HG03159 (cell line): ENCODE data around the gene SEC14L6.

ENCODE experiments used
- ATAC-seq: cut with Tn5 transposase; IDR thresholded peaks from one replicate; pipeline ENCODE4 v1.9.1; 2021; ENCODE audit warnings: mild to moderate bottlenecking, moderate library complexity; ENCODE audit not compliant: unreplicated experiment

The SEC14L6 gene

DNA sequence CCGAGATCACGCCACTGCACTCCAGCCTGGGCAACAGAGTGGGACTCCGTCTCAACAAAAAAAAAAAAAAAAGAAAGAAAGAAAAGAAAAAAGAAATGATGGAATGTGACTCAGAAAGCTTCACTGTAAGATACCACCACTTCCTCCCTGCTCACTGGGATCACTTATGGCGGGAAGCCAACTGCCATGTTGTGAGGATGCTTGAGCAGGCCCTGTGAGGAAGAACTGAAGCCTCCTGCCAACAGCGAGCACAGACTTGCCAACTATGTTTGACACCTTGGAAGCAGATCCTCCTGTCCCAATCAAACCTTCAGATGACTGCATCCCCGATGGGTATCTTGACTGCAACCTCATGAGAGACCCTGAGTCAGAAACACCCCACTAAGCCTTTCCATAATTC, 8.3 kb downstream of the SEC14L6 start:
- no peak for ATAC-seq

DNA sequence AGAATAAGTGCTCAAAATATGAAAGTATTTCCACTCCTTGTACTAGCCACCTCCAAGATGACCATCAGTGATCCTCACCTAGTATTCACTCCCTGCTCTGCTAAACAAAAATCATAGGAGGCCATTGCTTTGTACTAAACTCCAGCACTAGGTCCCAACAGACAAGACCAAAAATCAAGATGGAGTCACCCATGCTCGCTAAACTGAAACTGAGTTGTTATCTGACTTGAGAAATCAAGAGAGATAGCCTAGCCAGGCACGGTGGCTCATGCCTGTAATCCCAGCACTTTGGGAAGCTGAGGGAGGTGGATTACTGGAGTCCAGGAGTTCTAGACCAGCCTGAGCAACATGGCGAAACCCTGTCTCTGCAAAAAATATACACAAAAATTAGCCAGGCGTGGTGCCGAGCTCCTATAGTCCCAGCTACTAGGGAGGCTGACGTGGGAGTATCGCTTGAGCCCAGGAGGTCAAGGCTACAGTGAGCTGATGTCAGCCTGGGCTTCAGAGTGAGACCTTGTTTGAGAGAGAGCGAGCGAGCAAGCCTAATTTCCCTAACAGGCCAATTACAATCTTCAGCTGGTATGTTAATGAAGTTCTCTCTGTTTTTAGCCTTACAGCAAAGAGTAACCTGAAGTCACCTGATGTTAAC, 9.3 kb downstream of the SEC14L6 start:
- no peak for ATAC-seq

DNA sequence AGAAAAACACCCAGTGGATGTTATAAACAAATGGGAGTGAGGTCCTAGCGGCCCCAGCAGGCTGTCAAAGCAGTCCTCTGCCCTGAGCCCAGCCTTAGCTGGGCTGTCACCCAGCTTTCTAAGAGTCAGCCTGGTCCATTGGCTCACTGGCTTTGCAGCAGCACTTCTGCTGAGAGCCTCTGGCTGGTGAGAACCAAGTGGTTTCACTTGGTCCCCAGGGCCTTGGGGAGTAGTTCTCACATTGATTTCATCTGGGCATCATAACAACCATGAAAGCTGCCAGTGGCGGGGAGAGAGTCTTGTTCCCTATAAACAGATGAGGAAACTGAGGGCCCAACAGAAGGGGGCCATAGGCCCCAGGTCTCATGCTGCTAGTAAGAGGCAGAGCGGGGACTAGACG, 11.4 kb downstream of the SEC14L6 start:
- no peak for ATAC-seq

DNA sequence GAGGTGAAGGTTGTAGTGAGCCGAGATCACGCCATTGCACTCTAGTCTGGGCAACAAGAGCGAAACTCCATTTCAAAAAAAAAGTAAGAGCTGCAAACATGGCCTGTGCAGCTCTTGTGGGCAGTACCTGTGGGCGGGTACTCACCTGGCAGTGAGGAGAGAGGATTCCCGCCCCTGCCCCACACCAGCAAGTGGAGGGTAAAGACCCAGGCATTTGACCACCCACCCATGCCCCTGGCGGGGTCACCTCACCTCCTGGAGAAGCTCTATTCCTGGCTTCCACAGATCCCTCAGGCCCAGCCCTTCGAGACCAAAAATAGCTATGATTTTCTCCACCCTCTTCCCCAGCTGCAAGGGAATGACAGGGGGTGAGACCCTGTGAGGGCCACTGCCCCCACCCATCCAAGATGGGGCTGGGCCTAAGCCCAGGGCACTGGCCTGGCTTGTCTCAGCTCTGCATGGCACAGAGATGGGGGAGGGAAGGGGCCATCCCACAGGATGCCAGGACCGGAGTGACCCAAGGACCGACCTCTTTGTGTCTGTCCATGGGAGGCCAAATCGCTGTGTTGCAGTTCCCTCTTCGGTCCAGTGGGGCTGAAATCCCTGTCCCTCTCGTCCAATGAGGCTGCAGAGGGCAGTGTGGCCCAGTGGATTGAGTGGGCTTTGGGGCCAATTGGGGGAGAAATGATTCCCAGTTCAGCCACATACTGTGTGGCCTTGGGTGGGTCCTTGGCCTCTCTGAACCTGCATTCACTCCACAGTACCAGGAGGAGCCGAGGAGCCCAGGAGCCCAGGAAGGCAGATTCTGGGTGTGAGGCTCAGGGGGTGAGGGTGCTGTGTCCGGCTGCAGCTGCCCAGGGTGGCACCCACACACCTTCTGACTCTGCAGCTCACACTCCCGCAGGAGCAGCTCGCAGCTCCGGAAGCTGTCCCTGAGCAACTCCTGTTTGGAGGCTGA, 14.6 kb downstream of the SEC14L6 start:
- no peak for ATAC-seq

DNA sequence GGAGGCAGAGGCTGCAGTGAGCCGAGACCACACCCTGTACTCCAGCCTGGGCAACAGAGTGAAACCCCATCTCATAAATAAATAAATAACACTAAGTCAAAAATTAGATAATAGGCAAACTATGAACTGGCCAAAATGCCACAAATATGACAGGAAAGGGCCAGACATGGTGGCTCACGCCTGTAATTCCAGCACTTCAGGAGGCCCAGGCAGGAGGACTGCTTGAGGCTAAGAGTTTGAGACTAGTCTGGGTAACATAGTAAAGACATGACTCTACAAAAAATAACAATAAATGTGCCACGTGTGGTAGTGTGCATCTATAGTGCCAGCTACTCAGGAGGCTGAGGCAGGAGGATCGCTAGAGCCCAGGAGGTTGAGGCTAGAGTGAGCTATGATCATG, 19.9 kb downstream of the SEC14L6 start:
- ATAC-seq, result no peak

DNA sequence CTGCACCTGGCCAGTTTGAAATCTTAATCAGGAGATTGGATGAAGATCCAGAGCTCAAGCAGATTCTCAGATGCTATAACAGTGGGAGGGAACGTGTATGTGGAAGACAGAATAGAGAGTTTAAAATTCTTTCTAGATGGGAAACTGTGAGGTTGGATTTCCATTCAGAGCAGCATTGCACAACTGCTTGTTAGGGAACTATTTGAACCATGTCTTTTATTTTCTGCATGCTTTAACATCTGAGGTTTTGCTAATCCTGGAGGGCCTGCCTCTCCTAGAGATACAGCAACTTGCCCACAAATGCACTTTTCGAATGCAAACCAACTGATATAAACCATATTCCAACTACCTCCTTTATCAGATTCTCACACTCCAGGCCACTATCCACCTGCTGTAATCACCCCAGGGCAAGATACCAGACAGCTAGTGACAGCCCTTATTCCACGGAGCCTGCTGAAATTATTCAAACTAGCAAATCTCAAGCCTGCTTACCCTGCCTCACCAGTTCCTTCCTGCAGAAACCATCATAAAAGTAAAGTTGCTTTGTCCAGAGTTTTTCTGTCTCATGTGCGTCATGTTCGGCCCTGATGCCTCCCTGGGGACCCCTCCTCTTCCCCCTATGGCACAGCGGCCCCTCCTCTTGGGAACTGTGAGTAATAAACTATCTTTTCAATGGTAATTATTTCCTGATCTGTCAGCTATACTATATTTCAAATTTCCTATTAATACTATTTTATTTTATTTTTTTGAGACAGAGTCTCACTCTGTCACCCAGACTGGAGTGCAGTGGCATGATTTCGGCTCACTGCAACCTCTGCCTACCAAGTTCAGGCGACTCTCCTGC, 22.7 kb downstream of the SEC14L6 start:
- ATAC-seq, result no peak

DNA sequence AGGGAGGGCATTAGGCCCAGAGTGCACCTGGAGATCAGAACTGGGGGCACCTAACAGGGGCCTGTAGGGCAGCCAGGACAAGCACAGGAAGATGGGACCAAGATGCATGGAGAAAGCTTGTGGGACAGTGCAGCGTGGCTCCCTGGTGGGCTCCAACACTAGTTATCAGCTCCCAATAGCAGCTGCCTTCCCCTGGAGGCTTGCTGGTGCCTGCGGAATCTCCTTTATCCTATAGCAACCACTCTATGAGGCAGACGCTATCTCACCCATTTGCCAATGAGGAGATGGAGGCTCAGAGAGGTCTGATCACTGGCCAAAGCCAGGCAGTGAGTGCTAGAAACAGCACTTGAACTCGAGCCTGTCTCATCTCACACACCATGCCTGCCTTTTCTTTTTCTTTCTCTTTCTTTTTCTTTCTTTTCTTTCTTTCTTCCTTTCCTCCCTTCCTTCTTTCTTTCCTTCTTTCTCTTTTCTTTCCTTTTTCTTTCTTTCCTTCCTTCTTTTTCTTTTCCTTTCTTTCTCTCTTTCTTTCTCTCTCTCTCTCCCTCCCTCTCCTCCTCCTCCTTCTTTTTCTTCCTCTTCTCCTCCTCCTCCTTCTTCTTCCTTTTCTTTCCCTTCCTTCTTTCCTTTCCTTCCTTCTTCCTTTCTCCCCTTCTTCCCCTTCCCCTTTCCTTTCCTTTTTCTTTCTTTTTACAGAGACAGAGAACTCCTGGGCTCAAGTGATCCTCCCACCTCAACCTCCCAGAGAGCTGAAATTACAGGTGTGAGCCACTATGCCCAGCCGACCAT, 25.0 kb downstream of the SEC14L6 start:
- ATAC-seq, result no peak

DNA sequence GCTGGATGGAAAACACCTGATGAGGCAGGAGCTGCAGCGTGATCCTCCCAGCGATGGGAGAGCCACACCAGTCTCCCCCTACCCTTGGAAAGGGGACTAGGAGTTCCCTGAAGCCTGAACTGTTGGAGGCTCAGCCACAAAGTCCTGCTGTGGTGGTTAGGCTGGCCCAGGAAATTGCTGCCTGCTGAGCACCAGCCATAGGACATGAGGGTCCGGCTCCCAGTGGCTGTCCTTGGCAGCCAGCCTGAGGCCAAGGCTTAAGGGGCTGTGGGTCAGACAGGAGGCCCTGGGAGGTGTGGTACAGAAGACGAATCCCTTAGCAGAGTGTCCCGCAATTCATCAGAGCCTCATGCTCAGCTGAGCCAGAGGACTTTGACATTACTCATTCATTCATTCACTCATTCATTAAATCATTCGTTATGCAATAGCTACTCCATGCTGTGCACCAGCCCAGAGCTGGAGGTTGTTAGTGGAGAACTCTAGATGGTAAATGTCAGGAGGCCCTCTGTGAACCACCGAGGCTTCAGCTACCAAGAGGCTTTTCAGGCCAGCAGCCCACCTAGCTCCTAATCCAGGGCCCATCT, 26.6 kb downstream of the SEC14L6 start:
- ATAC-seq, result no peak

DNA sequence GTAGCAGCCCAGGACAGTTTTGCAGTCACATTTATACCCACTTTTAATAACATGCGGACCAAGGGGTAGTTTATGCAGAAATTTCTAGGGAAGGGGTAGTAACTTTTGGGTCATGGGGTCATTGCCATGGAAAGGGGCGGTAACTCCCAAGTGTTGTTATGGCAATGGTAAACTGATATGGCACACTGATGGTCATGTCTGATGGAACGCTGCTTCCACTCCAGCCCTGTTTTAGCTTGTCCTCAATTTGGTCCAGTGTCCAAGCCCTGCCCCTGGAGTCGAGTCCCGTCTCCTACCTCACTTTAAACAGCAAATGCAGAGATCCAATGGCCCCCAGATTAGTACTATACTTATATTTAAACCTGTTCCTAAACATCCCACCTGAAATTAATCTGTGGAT, 29.8 kb downstream of the SEC14L6 start:
- no peak for ATAC-seq

DNA sequence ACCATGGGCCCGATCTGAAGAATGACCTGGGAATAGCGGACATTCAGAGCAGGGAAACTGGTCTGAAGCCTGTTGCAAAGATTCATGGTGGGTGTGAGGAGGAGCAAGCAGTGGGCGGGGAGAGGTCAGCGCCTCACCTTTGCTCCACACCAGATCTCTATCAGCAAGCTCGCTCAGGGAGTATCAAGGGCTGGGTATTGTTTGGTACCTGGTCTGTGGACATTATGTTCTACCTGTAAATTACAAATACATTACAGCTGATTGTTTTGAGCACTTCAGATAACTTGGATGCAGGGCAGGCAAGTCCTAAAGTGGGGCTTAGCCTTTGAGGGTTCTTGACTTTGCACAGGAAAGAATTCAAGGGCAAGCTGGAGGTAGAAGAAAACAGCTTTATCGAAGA, 30.3 kb downstream of the SEC14L6 start:
- no peak for ATAC-seq

DNA sequence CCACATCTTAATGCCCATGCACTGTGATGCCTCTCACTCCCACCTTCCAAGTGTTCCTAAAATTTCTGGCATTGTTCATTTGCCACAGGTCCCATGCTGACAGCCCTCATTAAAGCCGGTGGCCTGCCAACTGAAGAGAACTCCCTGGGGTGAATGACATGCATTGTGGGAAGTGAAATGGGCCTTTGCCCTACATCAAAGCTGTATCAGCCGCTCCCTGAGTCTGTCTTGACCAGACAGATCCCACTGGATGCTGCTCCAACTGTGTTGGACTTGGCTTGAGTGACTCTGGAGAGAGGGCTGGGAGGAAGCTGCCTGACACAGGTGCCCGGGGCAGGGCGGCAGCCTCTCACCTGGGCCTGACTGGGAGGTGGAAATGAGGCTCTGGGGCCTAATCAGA, 32.3 kb downstream of the SEC14L6 start:
- no peak for ATAC-seq

DNA sequence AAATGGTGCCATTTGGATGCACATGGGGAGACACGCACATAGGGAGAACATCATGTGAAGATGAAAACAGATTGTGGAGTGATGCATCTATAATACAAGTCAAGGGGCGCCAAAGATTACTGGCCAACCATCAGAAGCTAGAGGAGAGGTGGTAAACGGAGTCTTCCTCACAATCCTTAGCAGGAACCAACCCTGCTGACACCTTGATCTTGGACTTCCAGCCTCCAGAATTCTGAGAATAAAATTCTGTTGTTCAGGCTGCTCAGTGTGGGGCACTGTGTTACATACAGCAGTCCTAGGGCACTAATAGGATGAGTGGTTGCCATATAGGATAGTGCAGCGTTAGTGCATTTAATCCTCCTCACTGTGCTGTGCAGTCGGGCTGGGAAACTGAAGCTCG, 33.1 kb downstream of the SEC14L6 start:
- no peak for ATAC-seq

DNA sequence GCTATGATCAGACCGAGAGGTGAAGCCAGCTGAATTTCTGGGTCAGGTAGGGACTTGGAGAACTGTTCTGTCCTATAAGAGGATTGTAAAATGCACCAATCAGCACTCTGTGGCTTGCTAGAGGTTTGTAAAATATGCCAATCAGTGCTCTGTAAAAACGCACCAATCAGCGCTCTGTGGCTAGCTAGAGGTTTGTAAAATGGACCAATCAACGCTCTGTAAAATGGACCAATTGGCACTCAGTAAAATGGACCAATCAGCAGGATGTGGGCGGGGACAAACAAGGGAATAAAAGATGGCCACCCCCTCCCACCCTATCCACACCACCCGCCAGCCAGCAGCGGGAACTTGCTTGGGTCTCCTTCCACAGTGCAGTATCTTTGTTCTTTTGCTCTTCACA, 34.6 kb downstream of the SEC14L6 start:
- ATAC-seq, result no peak

DNA sequence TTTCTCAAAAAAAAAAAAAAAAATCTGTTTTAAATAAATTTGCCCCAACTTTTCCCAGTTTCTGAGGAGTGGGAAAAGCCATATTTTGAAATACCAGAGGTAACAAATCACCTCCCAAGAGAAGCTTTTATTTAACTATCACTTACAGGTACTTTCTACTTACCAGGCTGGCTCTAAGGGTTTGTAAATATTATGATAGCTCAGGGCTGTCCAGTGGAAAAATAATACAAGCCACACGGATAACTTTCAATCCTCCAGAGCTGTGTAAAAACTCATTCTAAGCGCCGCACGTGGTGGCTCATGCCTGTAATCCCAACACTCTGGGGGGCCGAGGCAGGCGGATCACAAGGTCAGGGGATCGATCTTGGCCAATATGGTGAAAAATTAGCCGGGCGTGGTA, 35.4 kb downstream of the SEC14L6 start:
- no peak for ATAC-seq

DNA sequence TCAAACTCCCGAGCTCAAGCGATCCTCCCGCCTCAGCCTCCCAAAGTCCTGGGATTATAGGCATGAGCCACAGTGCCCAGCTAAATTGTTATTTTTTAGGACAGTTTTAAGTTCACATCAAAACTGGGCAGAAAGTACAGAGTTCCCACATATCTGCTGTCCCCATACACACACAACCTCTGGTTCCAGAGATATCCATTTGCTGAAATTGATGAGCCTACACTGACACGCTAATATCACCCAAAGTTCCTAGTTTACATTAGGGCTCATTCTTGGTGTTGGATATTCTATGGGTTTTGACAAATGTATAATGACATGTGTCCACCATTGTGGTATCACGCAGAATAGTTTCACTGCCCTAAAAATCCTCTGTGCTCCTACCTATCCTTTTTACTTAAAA, 38.3 kb downstream of the SEC14L6 start:
- ATAC-seq, result no peak

DNA sequence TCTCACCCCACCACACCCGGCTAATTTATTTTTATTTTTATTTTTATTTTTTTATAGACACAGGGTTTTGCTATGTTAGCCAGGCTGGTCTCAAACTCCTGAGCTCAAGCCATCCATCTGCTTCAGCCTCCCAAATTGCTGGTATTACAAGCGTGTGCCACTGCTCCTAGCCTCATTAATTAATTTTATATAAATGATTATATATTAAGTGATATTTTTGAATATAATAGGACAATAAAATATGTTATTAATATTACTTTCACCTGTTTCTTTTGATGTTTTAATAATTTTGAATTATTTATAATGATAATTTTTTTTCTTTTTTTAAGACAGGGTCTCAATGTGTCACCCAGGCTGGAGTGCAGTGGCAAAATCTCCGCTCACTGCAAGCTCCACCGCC, 38.9 kb downstream of the SEC14L6 start:
- no peak for ATAC-seq

DNA sequence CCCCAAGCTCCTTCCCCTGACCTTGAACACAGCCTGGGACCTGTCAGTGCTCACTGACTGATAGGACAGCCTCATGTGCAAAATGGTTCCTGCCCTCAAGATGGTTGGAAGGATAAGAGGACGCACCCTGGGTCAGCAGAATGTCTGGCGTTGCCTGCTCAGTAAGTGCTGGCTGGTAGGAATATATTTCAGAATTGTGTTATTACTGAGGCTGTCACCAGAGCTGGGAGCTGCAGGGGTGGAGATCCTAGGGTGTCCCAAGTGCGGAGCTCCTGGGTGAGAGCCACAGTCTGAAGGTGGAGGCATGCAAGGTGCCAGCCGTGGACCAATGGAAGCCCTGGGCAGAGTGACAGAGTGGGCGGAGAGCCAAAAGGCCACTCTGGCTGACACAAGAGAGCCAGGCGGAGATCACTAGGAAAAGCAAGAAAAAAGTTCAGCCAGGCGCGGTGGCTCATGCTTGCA, 40.0 kb downstream of the SEC14L6 start:
- ATAC-seq, result no peak

DNA sequence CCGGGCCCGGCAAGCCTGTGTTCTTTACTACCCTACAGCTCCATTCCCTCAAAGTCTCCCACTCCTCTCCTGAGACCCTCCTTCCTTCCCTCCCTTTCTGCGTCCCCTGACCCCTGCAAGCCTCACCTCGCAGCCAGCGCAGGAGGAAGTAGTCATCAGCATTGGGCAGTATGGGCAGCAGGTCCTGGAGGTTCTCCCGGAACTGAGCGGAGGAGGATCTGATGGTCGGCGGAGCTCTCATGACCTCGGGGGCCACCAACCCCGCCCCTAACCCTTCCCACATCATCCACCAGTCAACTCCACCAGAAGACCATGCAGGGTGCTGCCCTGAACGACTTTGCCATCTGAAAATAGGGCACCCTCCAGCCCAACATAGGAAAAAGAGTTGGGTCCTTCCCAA, 43.0 kb downstream of the SEC14L6 start:
- no peak for ATAC-seq

DNA sequence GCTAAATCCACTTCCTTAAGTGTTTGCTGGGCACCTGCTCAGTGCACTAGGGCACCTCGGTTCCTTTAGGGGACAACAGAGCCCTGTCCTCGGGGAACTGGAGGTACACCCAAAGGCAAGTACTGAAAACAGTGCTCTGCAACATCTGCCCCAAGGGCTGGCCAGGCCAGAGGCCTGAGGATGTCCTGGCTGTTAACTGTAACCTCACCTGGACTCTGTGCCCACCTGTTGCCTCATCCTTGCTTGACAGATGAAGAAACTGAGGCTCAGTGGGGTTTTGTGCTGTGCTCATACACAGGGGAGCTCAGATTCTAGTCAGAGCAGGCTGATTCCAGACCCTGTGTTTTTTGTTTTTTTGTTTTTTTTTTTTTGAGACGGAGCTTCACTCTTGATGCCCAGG, 43.6 kb downstream of the SEC14L6 start:
- ATAC-seq, result no peak

DNA sequence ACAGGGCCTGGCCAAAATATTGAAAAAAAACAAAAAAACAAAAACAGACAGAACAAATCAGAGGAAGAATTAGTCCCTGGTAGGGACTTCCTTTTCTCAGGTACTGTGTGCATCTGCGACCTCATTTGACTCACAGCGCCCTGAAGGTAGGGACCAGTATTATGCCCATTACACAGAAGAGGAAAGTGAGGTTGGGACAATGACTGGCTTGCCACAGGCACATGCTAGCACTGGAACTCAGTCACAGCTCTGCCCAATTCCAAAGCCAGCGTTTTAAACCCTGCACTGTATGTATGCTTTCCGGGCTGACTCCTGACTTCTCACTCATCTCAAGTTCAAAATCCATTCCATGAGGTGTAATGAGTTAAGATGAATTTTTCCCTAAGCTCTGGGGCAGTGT, 44.4 kb downstream of the SEC14L6 start:
- no peak for ATAC-seq
